Embryonic facial prominence (tissue), 1 donor: ENCODE results near the gene SPATA20.

Experiments
- DNase-seq: peaks from one replicate; pipeline ENCODE4 v3.0.0-alpha.2; 2016; ENCODE audit errors: extremely low spot score

Gene SPATA20

DNA sequence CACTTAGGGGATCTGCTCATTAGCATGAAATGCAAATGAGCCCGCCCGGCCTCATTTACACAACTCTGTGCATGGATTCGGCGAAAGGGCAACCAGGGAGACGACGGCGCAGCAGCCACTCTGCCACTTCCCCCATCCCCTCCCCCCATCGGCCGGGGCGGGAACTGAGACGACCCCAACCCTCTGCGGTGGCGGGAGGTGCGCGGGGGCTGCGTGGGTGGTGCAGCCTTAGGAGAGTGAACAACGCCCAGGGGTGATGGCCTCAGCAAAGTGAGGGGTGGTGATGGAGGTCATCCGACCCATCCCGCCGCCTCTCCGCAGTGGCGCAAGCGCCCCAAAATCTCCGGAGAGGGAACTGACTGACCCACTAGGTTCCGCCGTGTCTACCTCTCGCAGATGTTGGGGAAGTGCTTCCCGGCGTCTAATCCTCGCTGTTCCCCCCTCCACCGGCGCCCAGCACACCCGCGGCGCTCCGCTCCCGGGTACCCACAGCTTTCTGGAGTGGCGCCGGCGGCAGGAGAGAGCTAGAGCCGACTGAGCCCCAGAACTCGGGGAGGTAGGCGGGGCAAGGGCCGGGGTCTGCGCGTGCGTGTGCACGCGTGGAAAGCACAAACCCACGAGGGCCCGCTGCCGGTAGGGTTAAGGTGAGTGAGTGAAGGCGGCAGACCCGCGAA is 12.1 kb downstream of the SPATA20 start:
- no peak for DNase-seq

DNA sequence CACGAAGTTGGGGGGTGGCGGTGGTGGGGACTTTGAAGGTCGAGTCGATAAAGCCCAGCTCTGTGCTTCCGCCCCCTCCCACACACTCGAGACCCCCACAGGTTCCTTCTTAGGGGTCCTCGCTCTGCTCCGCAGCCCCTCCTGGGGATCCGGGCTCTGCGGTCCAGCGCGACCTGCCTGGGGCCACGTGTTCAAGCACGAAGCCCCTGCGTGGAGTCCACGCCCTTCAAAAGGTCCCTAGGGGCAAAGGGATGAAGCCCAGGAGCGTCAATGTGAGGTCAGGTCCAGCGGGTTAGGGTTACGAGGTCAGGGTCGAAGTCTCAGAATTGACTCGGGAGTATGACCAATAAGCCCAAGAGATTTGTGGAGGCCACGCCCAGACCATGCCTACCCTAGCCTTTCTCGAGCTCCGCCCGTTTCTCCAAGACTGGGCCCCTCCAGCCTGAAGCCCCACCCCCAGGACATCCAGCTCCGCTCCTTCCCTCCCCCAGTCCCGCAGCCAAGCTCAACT is 12.8 kb downstream of the SPATA20 start:
- peak; percentile 70 for DNase-seq

DNA sequence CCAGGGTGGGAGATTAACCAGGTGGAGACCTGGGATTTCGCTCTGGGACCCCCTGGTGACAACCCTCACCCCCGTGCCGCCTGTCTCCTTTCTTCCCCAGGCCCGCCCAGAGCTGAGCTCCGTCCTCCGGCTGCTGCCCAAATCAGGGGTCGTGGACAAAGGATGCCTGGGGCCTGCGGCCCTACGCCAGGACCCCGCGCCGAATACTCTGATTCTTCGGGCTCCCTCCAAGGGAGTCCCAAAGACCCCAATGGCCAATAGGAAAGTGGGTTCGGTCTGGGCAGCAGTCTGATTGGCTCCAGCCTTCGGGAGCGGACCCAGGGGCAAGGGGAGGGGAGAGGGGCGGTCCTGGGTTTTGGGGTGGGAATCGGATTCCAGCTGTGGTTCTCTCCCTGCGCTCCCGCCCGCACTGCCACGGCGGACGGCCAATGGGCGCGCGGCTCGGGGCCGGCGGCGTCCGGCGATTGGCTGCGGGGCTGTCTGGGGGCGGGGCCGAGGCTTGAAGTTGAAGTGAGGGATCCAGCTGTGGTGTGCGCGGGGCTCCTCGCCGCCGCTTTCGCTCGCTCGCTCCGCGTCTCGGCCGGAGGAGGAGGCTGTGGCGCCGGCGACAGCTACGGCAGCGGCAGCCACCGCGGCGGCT is 13.3 kb downstream of the SPATA20 start, which contains the start of gene CACNA1G:
Gene CACNA1G (plus strand): TSS at position 531 of the 640 bp plus-strand sequence. CDS start 745 bp downstream, outside the sequence.
- DNase-seq, result peak; percentile 89

DNA sequence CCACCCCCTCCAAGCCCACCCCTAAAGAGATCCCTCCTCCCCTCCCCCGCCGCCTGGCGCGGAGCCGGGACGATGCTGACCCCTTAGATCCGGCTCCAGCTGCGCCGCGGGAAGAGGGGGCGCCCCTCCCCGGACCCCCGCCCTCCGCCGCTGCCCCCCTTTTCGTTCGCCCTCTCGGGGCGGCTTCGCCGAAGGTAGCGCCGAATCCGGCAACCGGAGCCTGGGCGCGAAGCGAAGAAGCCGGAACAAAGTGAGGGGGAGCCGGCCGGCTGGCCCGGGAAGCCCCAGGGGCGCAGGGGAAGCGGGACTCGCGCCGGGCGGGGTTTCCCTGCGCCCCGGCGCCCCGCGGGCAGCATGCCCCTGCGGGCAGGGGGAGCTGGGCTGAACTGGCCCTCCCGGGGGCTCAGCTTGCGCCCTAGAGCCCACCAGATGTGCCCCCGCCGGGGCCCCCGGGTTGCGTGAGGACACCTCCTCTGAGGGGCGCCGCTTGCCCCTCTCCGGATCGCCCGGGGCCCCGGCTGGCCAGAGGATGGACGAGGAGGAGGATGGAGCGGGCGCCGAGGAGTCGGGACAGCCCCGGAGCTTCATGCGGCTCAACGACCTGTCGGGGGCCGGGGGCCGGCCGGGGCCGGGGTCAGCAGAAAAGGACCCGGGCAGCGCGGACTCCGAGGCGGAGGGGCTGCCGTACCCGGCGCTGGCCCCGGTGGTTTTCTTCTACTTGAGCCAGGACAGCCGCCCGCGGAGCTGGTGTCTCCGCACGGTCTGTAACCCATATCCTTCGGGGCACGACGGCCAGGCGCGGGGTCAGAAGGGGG is 14.2 kb downstream of the SPATA20 start:
- DNase-seq, result no peak

- peak; percentile 49 for DNase-seq
Measured at GRCh38 chr17:50561746-50562141, 14.8 kb downstream of the SPATA20 start.

- peak; percentile 36 for DNase-seq
Measured at GRCh38 chr17:50562242-50563091, 15.5 kb downstream of the SPATA20 start.

DNA sequence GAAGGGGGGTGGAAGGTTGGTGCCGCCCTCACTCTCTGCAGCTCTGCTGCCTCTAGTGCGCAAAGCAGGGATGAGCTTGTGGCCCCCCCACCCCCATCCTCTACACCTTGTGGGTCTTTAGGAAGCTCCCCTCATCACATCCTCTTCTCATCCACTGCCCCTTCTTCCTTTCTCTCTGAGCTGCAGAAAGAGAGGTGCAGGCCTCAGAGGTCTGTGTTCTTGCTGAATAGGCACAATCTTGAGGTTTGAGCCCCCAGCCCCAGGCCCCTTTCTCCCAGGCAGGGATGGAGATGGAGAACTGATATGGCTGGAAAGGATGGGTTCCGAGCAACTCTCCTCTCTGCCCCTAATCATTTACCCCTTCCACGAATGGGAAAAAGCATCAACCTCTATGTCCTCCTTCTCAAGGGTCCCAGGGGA is 16.1 kb downstream of the SPATA20 start:
- DNase-seq, result no peak

GRCh38 chr17:50564916-50565315 is 17.9 kb downstream of the SPATA20 start:
- DNase-seq, result peak; percentile 79

DNA sequence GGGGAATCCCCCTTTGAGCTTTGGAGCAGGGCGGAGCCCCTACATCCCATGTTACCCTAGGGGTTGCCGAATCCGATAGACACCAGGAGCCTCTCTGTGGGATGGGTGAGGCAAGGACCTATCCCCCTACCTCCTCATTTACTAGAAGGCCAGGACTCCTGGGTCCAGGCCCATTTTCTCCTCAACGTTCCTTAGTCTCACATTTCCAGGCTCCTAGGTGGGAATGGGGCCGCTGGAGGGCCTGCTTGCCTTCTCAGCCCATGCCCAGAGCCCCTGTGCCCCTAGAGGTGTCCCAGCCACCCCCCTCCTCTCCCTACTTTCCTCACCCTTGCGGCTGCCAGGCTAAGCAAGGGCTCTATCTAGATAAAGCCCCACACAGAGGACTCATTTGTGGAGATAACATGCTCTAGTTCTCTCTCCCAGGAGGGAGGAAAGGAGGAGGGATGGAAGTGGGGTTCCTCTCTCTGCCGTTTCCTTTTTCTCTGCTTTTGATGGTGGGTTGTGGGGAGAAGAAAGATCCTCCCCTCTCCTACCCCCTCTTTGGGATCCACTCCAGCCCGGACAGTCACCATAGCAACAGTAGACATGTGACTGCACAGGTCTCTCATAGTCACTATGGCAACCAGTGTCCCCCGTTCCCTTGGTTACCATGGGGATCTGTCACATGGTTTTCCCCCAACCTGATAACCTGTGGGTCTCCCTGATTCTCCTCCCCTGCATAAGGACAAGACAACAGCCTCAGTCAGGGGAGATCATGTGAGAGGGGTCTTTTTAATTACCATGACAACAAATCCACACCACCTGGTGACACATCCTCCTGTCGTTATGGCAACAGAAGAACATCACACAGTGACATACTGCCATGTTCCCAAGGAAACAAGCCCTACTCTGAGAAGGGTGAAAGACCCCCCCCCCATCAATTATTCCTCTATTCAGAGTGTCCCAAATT is 18.7 kb downstream of the SPATA20 start:
- DNase-seq, result peak; percentile 48

GRCh38 chr17:50566886-50567285 is 19.9 kb downstream of the SPATA20 start:
- DNase-seq, result no peak

DNA sequence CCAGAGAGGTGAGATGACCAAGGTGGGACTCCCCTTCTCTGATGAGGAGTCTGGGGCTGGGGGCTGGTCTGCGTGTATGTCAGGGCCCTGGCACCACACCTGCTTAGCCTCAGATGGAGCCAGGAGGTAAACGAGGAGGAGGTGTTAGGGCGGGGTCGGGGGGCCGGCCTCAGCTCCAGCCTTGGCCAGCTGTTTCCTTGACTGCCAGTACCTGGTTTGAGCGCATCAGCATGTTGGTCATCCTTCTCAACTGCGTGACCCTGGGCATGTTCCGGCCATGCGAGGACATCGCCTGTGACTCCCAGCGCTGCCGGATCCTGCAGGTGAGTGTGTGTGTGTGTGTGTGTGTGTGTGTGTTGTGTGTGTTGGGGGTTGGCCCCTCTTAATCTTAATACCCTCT is 21.7 kb downstream of the SPATA20 start:
- DNase-seq, result no peak

DNA sequence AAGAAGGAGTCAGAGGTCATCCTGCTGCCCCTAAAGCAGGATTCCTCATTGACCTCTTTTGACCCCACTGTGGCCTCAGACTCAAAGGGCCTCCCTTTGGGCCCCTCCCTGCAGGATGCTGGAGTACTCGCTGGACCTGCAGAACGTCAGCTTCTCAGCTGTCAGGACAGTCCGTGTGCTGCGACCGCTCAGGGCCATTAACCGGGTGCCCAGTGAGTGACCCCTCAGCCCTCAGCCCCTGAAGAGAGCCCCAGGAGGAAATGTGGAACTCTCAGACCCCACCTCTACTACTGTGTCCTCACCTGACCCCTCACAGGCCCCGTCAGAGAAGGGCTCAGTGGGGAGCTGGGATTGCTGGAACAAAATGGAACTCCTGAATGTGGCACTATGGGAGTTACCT is 22.6 kb downstream of the SPATA20 start:
- no peak for DNase-seq

DNA sequence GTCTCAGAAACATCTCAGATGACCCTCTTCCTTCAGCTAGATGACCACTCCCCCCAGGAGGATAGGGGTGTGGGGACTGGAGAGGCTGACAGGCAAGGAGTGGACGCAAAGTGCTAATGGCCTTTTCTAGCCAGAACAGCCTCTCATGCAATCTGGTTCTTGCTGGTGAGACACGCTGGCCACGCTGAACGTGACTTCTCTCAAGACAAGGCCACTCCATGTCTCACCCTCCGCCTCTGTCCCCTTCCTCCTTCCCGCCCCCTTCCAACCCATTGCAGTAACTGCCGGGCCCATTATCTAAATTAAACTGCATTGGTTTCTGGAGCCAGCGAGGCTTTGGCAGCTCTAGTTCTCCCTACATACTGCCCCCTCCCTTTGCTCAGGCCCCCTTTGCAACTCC is 23.1 kb downstream of the SPATA20 start:
- DNase-seq, result no peak

- DNase-seq, result no peak
Measured at GRCh38 chr17:50570528-50570927, 23.6 kb downstream of the SPATA20 start.

GRCh38 chr17:50571681-50572080 is 24.7 kb downstream of the SPATA20 start:
- DNase-seq, result no peak

GRCh38 chr17:50572541-50572940 is 25.6 kb downstream of the SPATA20 start:
- DNase-seq, result no peak

DNA sequence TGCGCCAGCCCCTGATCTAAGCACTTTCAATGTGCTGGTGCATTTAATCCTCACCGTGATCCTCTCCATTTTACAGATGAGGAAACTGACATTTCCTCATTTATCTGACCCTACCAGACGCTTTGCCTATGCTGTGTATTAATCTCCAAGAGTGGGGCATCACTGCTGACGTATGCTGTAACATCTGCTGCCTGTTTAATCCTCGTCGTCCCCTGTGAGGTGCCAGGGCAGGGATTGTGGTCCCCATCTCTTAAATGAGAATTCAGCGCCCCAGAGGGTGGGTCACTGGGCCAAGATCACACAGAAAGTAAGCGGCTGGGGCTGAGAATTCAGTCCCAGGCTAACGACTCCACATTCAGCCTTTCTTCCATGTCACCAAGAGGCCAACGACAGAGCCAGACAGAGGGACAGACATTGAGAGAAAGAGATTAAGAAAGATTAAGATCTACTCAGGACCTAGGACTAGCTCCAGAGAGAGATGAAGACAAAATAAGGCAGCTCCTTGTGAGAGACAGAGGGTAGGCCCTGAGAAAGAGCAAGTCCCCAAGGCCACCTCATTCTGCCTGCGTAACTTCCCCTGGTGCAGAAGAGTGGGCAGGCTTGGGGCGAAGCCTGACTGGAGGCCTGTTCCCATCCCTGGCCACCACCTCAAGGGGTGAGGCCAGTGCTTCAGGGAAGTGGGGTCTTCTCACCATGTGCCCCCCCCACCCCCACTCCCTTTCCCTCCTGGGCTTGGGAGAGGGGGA is 27.1 kb downstream of the SPATA20 start:
- no peak for DNase-seq

GRCh38 chr17:50575581-50576210 is 28.7 kb downstream of the SPATA20 start:
- no peak for DNase-seq

- DNase-seq, result no peak
Measured at GRCh38 chr17:50576864-50577263, 29.9 kb downstream of the SPATA20 start.
